ENCODE measurements around the gene PTTG1IP.

The PTTG1IP gene

GRCh38 chr21:44907966-44908895, 34.7 kb upstream of the PTTG1IP start:
- no peak overlapping the region for H3K4me3 ChIP-seq (replicated peaks; ENCODE audit: low read depth, low read length)
- peak; percentile 42 for DNase-seq (ENCODE audit: low read depth)
- no peak for TF ChIP-seq CTCF (IDR thresholded peaks at IDR 0.05; ENCODE audit: low read length, missing control alignments)

- H3K4me3 ChIP-seq (replicated peaks; ENCODE audit: low read depth, low read length) = no peak overlapping the region
- no peak for DNase-seq (ENCODE audit: low read depth)
- TF ChIP-seq CTCF (IDR thresholded peaks at IDR 0.05; ENCODE audit: low read length, missing control alignments) = no peak
Measured at GRCh38 chr21:44907225-44907965, 33.9 kb upstream of the PTTG1IP start.

GRCh38 chr21:44905728-44906090, 32.2 kb upstream of the PTTG1IP start:
- TF ChIP-seq CTCF (IDR thresholded peaks at IDR 0.05; ENCODE audit: low read length, missing control alignments) = no peak
- no peak for DNase-seq (ENCODE audit: low read depth)
- no peak overlapping the region for H3K4me3 ChIP-seq (replicated peaks; ENCODE audit: low read depth, low read length)

GRCh38 chr21:44905016-44905727, 31.7 kb upstream of the PTTG1IP start:
- TF ChIP-seq CTCF (IDR thresholded peaks at IDR 0.05; ENCODE audit: low read length, missing control alignments) = no peak
- DNase-seq (ENCODE audit: low read depth) = no peak
- no peak overlapping the region for H3K4me3 ChIP-seq (replicated peaks; ENCODE audit: low read depth, low read length)

GRCh38 chr21:44904141-44904923, 30.8 kb upstream of the PTTG1IP start:
- no peak overlapping the region for H3K4me3 ChIP-seq (replicated peaks; ENCODE audit: low read depth, low read length)
- TF ChIP-seq CTCF (IDR thresholded peaks at IDR 0.05; ENCODE audit: low read length, missing control alignments) = no peak
- DNase-seq (ENCODE audit: low read depth) = no peak

- no peak for DNase-seq (ENCODE audit: low read depth)
- H3K4me3 ChIP-seq (replicated peaks; ENCODE audit: low read depth, low read length) = no peak overlapping the region
- TF ChIP-seq CTCF (IDR thresholded peaks at IDR 0.05; ENCODE audit: low read length, missing control alignments) = no peak
Measured at GRCh38 chr21:44903689-44904088, 30.2 kb upstream of the PTTG1IP start.
